PFSK-1 (cell line): ENCODE measurements around the gene STXBP1. TPM values are rescaled to one million over a fixed set of nuclear protein-coding genes. Genes with fewer than 3 reads are reported as not detected.

Source experiments
- FOXP2 ChIP-seq: optimal IDR thresholded peaks from 2 replicates; pipeline ENCODE3; 2011; ENCODE audit warnings: borderline replicate concordance, control low read depth, inconsistent platforms; ENCODE audit not compliant: insufficient read depth; ENCODE audit errors: extremely low read length, extremely low read depth
- POLR2AphosphoS5 ChIP-seq: IDR thresholded peaks from 2 replicates; pipeline ENCODE4 v1.6.1; 2012; ENCODE audit warnings: low read depth, mild to moderate bottlenecking, control low read depth, low read length, moderate library complexity
- REST ChIP-seq, 2 experiments: IDR thresholded peaks; 2 replicates each; pipeline versions ENCODE4 v1.6.1 to v1.8.0; 2011 to 2012; ENCODE audit warnings: low read depth in 2 of 2, low read length in 2 of 2, control low read depth in 1 of 2, inconsistent platforms in 1 of 2, mild to moderate bottlenecking in 1 of 2, moderate library complexity in 1 of 2; ENCODE audit not compliant: insufficient read depth in 1 of 2
- SIN3A ChIP-seq: IDR thresholded peaks from 2 replicates; pipeline ENCODE4 v1.6.1; 2012; ENCODE audit warnings: mild to moderate bottlenecking, low read length, moderate library complexity, borderline replicate concordance; ENCODE audit not compliant: insufficient read depth
- TAF1 ChIP-seq: IDR thresholded peaks from 2 replicates; pipeline ENCODE4 v1.6.1; 2012; ENCODE audit warnings: low read length, control low read depth, borderline replicate concordance; ENCODE audit not compliant: insufficient read depth
- polyA plus RNA-seq: library from polyadenylated mRNA; unstranded; fragments of >200 nt; gene quantifications from one replicate; pipeline ENCODE4 v1.2.1, GENCODE V29; 2012; ENCODE audit warnings: low read depth, missing spikeins; ENCODE audit not compliant: insufficient read length

STXBP1 gene
- polyA plus RNA-seq = 26.4 TPM

DNA sequence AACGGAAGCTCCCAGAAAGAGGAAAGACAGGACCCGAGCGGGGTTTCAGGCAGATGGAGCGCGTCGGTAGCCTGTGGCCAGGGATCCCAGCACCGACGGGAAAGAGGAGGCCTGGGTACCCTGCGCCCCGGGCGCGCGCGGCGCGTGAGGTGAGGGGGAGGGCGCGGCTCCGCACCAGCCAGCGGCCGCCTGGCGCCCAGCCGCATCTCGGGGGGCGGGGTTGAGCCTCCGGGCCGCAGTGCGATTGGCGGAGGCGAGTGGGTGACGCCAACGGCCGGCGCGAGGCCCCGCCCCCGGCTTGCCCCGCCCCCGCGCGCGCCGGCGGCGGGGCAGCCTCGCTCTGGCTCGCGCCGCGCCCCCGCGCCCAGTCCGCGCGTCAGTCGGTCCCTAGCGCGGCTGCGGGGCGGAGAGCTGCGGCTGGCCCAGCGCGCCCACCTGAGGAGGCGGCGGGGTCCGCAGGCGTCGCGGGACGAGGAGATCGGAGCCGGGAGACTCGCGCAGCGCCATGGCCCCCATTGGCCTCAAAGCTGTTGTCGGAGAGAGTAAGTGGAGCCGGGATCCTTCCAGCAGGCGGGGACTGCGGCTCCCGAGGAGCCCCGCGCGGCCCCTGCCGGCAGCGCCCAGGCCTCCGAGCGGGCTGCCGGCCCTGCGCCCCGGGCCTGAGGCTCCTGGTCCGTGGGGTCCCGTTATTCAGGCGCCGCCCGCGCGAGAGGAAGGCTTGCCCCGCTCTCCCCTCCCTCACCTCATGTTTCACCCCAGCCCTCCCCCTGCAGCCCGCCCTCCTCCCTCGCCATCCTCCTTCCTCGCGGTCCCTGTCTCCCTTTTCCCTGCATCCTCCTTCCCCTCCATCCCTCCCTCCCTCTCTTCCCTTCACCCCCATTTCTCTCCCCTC is at the start of gene STXBP1:
TSS of gene STXBP1 (plus strand) at position 379 of the 892 bp plus-strand sequence. CDS start at position 506, 127 bp downstream.
- TF ChIP-seq POLR2AphosphoS5 (no peak), SIN3A (no peak), REST (IDR thresholded peaks at IDR 0.05; ENCODE audit: insufficient read depth in 1 of 2, low read depth in 2 of 2, low read length in 2 of 2) (no peak), FOXP2 (peak; percentile 38), TAF1 (no peak)

DNA sequence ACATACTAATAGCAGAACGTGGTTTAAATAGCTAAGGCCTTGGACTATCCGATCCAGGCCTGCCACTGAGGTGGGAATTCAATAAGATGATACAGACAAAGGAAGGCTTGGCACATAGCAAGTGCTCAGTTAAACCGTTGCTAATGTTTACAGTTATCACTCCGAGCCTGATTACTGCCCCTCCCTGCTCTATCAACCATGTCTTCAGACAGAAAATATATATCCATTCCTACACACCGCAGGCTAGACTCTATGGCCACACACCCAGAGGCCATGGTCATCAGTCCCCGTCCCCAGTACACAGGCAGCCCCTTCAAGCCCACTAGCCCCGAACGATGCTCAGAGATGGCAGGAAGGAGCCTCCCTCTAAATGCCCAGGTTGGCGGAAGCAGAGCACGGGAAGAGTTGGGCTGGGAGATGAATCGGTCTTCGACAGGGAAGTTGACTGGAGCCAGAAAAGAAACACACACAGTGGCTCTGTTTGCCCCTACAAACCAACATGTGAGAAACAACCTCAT is 49.7 kb upstream of the STXBP1 start:
- TF ChIP-seq POLR2AphosphoS5 (no peak), REST (IDR thresholded peaks at IDR 0.05; ENCODE audit: insufficient read depth in 1 of 2, low read depth in 2 of 2, low read length in 2 of 2) (no peak), FOXP2 (no peak)

- no peak for TF ChIP-seq SIN3A
- TF ChIP-seq REST (IDR thresholded peaks at IDR 0.05; ENCODE audit: insufficient read depth in 1 of 2, low read depth in 2 of 2, low read length in 2 of 2) = no peak
- no peak for TF ChIP-seq FOXP2
- TF ChIP-seq TAF1 = no peak
- no peak for TF ChIP-seq POLR2AphosphoS5
Observed at GRCh38 chr9:127562841-127563401, 49.2 kb upstream of the STXBP1 start.

GRCh38 chr9:127563579-127563978 is 48.5 kb upstream of the STXBP1 start:
- TF ChIP-seq SIN3A (no peak), FOXP2 (no peak), POLR2AphosphoS5 (no peak), REST (IDR thresholded peaks at IDR 0.05; ENCODE audit: insufficient read depth in 1 of 2, low read depth in 2 of 2, low read length in 2 of 2) (no peak), TAF1 (no peak)
